ENCODE measurements around the gene DYNC1LI2.

DYNC1LI2 gene

GRCh38 chr16:66735891-66736290 lies 15.5 kb downstream of the DYNC1LI2 start:
- TF ChIP-seq CTCF (IDR thresholded peaks at IDR 0.05; ENCODE audit: low read depth, low read length) (no peak), POLR2A (IDR thresholded peaks at IDR 0.05; ENCODE audit: extremely low read depth, insufficient read length) (no peak), MAX (IDR thresholded peaks at IDR 0.05; ENCODE audit: low read depth, low read length) (no peak), MYC (IDR thresholded peaks at IDR 0.05; ENCODE audit: low read depth, low read length) (no peak)
- no peak overlapping the region for H3K4me3 ChIP-seq (ENCODE audit: low read depth, low read length)
- no peak for DNase-seq (ENCODE audit: low read depth)

- TF ChIP-seq MAX (IDR thresholded peaks at IDR 0.05; ENCODE audit: low read depth, low read length) (no peak), POLR2A (IDR thresholded peaks at IDR 0.05; ENCODE audit: extremely low read depth, insufficient read length) (no peak), CTCF (IDR thresholded peaks at IDR 0.05; ENCODE audit: low read depth, low read length) (no peak)
- DNase-seq (ENCODE audit: low read depth): no peak
- no peak overlapping the region for H3K4me3 ChIP-seq (ENCODE audit: low read depth, low read length)
These were observed 20.3 kb downstream of the DYNC1LI2 start for GRCh38 chr16:66731101-66731500.

GRCh38 chr16:66728804-66729203 lies 22.6 kb downstream of the DYNC1LI2 start:
- no peak for DNase-seq (ENCODE audit: low read depth)
- TF ChIP-seq CTCF (IDR thresholded peaks at IDR 0.05; ENCODE audit: low read depth, low read length) (no peak), MYC (IDR thresholded peaks at IDR 0.05; ENCODE audit: low read depth, low read length) (no peak), MAX (IDR thresholded peaks at IDR 0.05; ENCODE audit: low read depth, low read length) (no peak), POLR2A (IDR thresholded peaks at IDR 0.05; ENCODE audit: extremely low read depth, insufficient read length) (no peak)
- no peak overlapping the region for H3K4me3 ChIP-seq (ENCODE audit: low read depth, low read length)

GRCh38 chr16:66728117-66728787 lies 23.2 kb downstream of the DYNC1LI2 start:
- peak; percentile 71 for DNase-seq (ENCODE audit: low read depth)
- TF ChIP-seq CTCF (IDR thresholded peaks at IDR 0.05; ENCODE audit: low read depth, low read length): peak; percentile 52
- no peak for TF ChIP-seq MAX (IDR thresholded peaks at IDR 0.05; ENCODE audit: low read depth, low read length)
- H3K4me3 ChIP-seq (ENCODE audit: low read depth, low read length): no peak overlapping the region

- no peak for DNase-seq (ENCODE audit: low read depth)
- H3K4me3 ChIP-seq (ENCODE audit: low read depth, low read length): no peak overlapping the region
- no peak for TF ChIP-seq MYC (IDR thresholded peaks at IDR 0.05; ENCODE audit: low read depth, low read length)
- no peak for TF ChIP-seq CTCF (IDR thresholded peaks at IDR 0.05; ENCODE audit: low read depth, low read length)
- TF ChIP-seq MAX (IDR thresholded peaks at IDR 0.05; ENCODE audit: low read depth, low read length): no peak
- TF ChIP-seq POLR2A (IDR thresholded peaks at IDR 0.05; ENCODE audit: extremely low read depth, insufficient read length): no peak
These were observed 30.6 kb downstream of the DYNC1LI2 start for GRCh38 chr16:66720766-66721165.
